Measurements from ENCODE around the gene TCF7L2.

Gene TCF7L2

GRCh38 chr10:112964482-112964881, 14.4 kb downstream of the TCF7L2 start:
- DNase-seq (ENCODE audit: low read depth, low spot score), result no peak

- no peak for DNase-seq (ENCODE audit: low read depth, low spot score)
Observed at GRCh38 chr10:112966194-112966855, 16.3 kb downstream of the TCF7L2 start.

DNA sequence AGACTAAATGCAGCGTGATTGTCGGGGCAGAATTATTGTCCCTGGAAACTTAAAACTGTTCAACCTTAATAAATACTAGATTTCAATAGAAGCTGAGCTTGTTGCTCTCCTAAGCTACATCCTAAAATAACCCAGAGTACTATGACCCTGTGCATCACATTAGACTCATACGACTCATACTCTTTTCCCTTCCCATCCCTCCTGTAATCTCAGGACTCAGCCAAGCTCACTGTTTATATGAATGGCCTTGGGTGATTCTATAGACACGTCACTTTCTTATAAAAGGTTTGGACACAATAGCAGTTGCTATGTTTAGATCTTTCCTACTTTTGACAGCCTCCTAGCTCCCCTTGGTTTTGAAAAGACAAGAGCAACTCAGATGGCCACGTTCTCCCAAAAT, 17.2 kb downstream of the TCF7L2 start:
- DNase-seq (ENCODE audit: low read depth, low spot score), result no peak

- DNase-seq (ENCODE audit: low read depth, low spot score), result no peak
Observed at GRCh38 chr10:112969131-112969530, 19.1 kb downstream of the TCF7L2 start.

GRCh38 chr10:112969542-112969941, 19.5 kb downstream of the TCF7L2 start:
- no peak for DNase-seq (ENCODE audit: low read depth, low spot score)

GRCh38 chr10:112970021-112970420, 20.0 kb downstream of the TCF7L2 start:
- no peak for DNase-seq (ENCODE audit: low read depth, low spot score)

GRCh38 chr10:112972606-112973005, 22.6 kb downstream of the TCF7L2 start:
- DNase-seq (ENCODE audit: low read depth, low spot score), result no peak

DNA sequence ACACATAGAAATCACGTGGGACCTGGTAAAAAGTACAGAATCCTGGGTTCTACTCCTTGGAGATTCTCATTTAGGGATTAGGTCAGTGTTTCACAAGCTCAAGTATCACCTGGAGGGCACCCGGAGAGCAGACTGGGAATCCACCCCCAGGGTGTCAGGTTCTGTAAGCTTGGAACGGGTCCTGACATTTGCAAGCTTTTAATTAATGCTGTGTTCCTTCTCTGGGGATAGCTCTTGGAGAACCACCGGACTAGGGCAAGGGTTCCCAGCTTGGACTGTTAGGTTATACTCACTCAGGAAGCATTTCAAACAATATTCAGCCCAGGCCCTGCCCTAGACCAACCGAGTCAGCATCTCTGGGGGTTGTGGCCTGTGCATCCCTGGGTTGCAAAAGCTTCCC, 23.0 kb downstream of the TCF7L2 start:
- DNase-seq (ENCODE audit: low read depth, low spot score), result no peak

GRCh38 chr10:112973805-112974204, 23.8 kb downstream of the TCF7L2 start:
- DNase-seq (ENCODE audit: low read depth, low spot score), result no peak

GRCh38 chr10:112977426-112977898, 27.4 kb downstream of the TCF7L2 start:
- no peak for DNase-seq (ENCODE audit: low read depth, low spot score)

DNA sequence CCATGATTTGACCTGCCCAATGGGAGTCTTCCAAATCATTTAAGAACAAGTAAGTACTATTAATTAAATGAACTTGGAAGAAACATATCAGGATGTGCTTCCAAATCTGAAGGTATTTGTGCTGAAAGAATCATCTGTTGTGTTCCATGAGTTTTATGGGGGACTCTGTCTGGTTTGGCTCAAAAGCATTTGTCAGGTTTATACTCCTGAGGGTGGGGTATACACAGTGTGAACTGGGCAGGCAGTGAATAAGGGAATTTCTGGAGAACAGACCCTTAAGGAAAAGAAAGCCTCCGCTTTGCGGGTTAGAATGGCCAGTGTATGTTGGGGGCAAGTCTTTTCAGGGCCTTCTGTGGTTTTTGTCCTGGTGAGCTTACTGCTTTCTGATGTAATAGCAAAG, 29.9 kb downstream of the TCF7L2 start:
- DNase-seq (ENCODE audit: low read depth, low spot score), result no peak

DNA sequence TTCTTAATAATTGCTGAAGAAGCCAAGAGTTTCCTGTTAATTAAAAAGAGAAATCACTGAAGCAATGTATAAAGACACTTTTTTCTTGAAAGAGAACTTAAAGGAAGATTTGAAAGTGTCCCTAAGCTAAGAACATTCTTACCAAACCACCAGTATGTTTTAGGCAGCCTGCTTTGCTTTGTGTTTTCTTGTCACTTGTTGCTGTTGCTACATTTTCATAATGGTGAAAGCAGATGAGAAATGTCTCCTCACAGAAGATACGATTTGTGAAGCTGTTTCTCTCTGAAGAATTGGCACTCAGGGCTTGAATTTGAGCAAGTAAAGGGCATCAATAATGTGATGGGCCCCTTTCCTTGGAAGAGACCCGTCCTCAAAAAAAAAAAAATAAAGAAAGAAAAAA, 30.9 kb downstream of the TCF7L2 start:
- DNase-seq (ENCODE audit: low read depth, low spot score), result no peak

- DNase-seq (ENCODE audit: low read depth, low spot score), result no peak
Observed at GRCh38 chr10:112981553-112981952, 31.5 kb downstream of the TCF7L2 start.

- DNase-seq (ENCODE audit: low read depth, low spot score), result no peak
Observed at GRCh38 chr10:112983444-112984056, 33.5 kb downstream of the TCF7L2 start.

DNA sequence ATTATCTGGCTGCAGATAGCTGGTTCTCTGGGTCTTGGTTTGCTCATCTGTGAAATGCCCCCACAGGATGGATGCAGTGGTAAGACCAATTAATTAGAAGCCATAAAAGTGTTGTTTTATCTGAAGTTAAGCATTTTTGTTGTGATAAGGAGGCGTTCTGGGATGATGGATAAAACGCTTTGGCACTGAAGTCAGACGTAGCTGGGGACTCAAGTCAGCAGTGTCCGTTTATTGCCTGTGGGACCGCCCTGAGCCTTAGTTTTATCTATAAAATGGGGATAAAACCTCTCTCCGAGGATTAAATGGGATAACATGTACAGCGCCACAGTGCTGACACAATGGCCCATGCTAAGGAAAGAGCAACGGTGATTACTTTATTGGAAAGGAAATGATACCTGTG, 34.7 kb downstream of the TCF7L2 start:
- no peak for DNase-seq (ENCODE audit: low read depth, low spot score)

GRCh38 chr10:112985690-112986543, 35.9 kb downstream of the TCF7L2 start:
- no peak for DNase-seq (ENCODE audit: low read depth, low spot score)

- DNase-seq (ENCODE audit: low read depth, low spot score), result no peak
Observed at GRCh38 chr10:112986544-112987190, 36.6 kb downstream of the TCF7L2 start.

DNA sequence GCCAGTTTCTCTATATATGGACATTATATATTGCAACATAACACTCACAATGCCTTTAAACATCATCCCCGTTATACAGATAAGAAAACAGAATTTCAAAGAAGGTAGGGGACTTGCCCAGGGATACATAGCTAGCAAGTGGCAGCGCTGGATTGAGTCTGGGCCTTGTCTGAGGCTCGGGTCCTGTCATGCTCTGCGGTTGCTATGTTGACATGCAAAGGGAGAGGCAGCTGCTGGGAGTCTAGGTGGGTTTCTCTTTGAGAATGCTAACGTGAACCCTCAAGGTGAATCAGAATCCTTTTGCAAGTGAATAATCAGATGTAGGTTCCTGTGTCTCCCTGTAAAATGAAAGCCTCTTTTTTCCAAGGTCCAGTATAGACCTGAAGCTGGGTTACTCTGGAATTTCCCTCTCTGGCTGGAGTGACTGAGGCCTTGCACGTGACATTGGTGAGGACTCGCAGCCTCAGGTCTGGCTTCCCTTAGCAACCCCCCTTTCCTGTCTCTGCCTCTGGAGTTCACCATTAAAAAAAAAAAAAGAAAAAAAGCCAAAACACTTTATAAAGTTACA, 38.9 kb downstream of the TCF7L2 start:
- DNase-seq (ENCODE audit: low read depth, low spot score), result no peak

GRCh38 chr10:112989826-112990225, 39.8 kb downstream of the TCF7L2 start:
- DNase-seq (ENCODE audit: low read depth, low spot score), result no peak

GRCh38 chr10:112990271-112990670, 40.2 kb downstream of the TCF7L2 start:
- no peak for DNase-seq (ENCODE audit: low read depth, low spot score)

- no peak for DNase-seq (ENCODE audit: low read depth, low spot score)
Observed at GRCh38 chr10:112991888-112992491, 41.9 kb downstream of the TCF7L2 start.

All from activated CD4-positive, CD25-positive, alpha-beta regulatory T cell treated with anti-CD3 and anti-CD28 coated beads, Interleukin-2, amount 50 U/mL, for 16 hours (primary cell).